Astrocyte (in vitro differentiated cells and primary cell): Measurements from ENCODE around the gene SLC44A5. TPM values are rescaled to one million over a fixed set of nuclear protein-coding genes. Genes with fewer than 3 reads are reported as not detected.

Source experiments
- DNase-seq: peaks from one replicate; pipeline ENCODE4 v3.0.0-alpha.2; 2010; ENCODE audit warnings: low read depth
- FAIRE-seq: peaks from 2 replicates; lab custom pipeline; 2011; peaks lifted over from hg19 to GRCh38; lab: Jason Lieb, UNC
- H2AFZ ChIP-seq: 2 replicates; pipeline ENCODE4 v1.6.0; 2012; ENCODE audit warnings: low read depth, low read length, inconsistent platforms
- H3K27ac ChIP-seq: 2 replicates; pipeline ENCODE4 v1.5.1; 2011; ENCODE audit warnings: low read depth, low read length, inconsistent platforms
- H3K27me3 ChIP-seq: 2 replicates; pipeline ENCODE4 v1.6.0; 2011; ENCODE audit warnings: low read length, inconsistent platforms; ENCODE audit not compliant: insufficient read depth
- H3K36me3 ChIP-seq: 2 replicates; pipeline ENCODE4 v1.5.1; 2011; ENCODE audit warnings: low read length, inconsistent platforms; ENCODE audit not compliant: insufficient read depth
- H3K4me1 ChIP-seq: 2 replicates; pipeline ENCODE4 v1.5.1; 2011; ENCODE audit warnings: low read length, inconsistent platforms; ENCODE audit not compliant: insufficient read depth
- H3K4me2 ChIP-seq: 2 replicates; pipeline ENCODE4 v1.6.0; 2012; ENCODE audit warnings: low read length, inconsistent platforms
- H3K4me3 ChIP-seq: 2 replicates; pipeline ENCODE4 v1.5.1; 2011; ENCODE audit warnings: low read depth, mild to moderate bottlenecking, low read length, inconsistent platforms; ENCODE audit not compliant: insufficient read depth
- H3K79me2 ChIP-seq: 2 replicates; pipeline ENCODE4 v1.6.0; 2012; ENCODE audit warnings: mild to moderate bottlenecking, low read length, inconsistent platforms; ENCODE audit not compliant: insufficient read depth
- H3K9ac ChIP-seq: 2 replicates; pipeline ENCODE4 v1.6.0; 2012; ENCODE audit warnings: mild to moderate bottlenecking, low read length, inconsistent platforms
- H3K9me3 ChIP-seq: 2 replicates; pipeline ENCODE4 v1.5.1; 2012; ENCODE audit warnings: low read depth, mild to moderate bottlenecking, low read length, inconsistent platforms; ENCODE audit not compliant: insufficient read depth
- H4K20me1 ChIP-seq: 2 replicates; pipeline ENCODE4 v1.6.0; 2012; ENCODE audit warnings: low read length, inconsistent platforms; ENCODE audit not compliant: insufficient read depth
- H3K27ac Mint-ChIP-seq: one replicate; pipeline ENCODE4 v1.8.0; 2021; ENCODE audit warnings: mild to moderate bottlenecking, mixed read lengths; ENCODE audit not compliant: unreplicated experiment
- H3K27me3 Mint-ChIP-seq: one replicate; pipeline ENCODE4 v1.8.0; 2021; ENCODE audit warnings: low read depth, mixed read lengths; ENCODE audit not compliant: unreplicated experiment
- H3K36me3 Mint-ChIP-seq: one replicate; pipeline ENCODE4 v1.8.0; 2021; ENCODE audit warnings: low read depth, mixed read lengths; ENCODE audit not compliant: unreplicated experiment
- H3K4me1 Mint-ChIP-seq: one replicate; pipeline ENCODE4 v1.8.0; 2021; ENCODE audit warnings: low read depth, mixed read lengths; ENCODE audit not compliant: unreplicated experiment
- H3K4me3 Mint-ChIP-seq: one replicate; pipeline ENCODE4 v1.8.0; 2021; ENCODE audit warnings: mild to moderate bottlenecking, moderate library complexity, mixed read lengths; ENCODE audit not compliant: unreplicated experiment
- H3K9me3 Mint-ChIP-seq: one replicate; pipeline ENCODE4 v1.8.0; 2021; ENCODE audit warnings: mild to moderate bottlenecking, mixed read lengths; ENCODE audit not compliant: unreplicated experiment
- CTCF ChIP-seq: IDR thresholded peaks from 2 replicates; pipeline ENCODE4 v1.5.1; 2011; ENCODE audit warnings: low read depth, mild to moderate bottlenecking, inconsistent platforms, low read length, moderate library complexity; ENCODE audit not compliant: insufficient read depth
- EZH2 ChIP-seq: IDR thresholded peaks from 2 replicates; pipeline ENCODE4 v1.6.1; 2012; ENCODE audit warnings: mild to moderate bottlenecking, low read length, inconsistent platforms; ENCODE audit not compliant: insufficient read depth
- total RNA-seq: library from RNA; stranded (reverse); gene quantifications from 2 replicates; pipeline ENCODE4 v1.2.1, GENCODE V29; 2021

The SLC44A5 gene
- total RNA-seq, 1 donor from 2014 or later, result 2.2 TPM

- no peaks in the 10 kb centered on the region for H3K79me2 ChIP-seq
- H3K27me3 Mint-ChIP-seq, result no peaks in the 10 kb centered on the region
- FAIRE-seq (no peak), DNase-seq (no peak)
- no peak overlapping the region for H3K9ac ChIP-seq
- H3K36me3 ChIP-seq, result no peaks in the 10 kb centered on the region
- H3K27ac ChIP-seq, result no peak overlapping the region
- no peak for TF ChIP-seq CTCF
- no peak for TF ChIP-seq EZH2
- no peaks in the 10 kb centered on the region for H3K9me3 ChIP-seq
- no peaks in the 10 kb centered on the region for H3K36me3 Mint-ChIP-seq
- no peak overlapping the region for H3K4me3 ChIP-seq
- H3K4me1 ChIP-seq, result no peaks in the 10 kb centered on the region
- no peaks in the 10 kb centered on the region for H3K27me3 ChIP-seq
- H3K4me1 Mint-ChIP-seq, result peaks cover 7% of the 10 kb centered on the region
- no peak overlapping the region for H3K4me2 ChIP-seq
- no peak overlapping the region for H3K27ac Mint-ChIP-seq
- H3K4me3 Mint-ChIP-seq, result no peak overlapping the region
- H2AFZ ChIP-seq, result no peak overlapping the region
- H3K9me3 Mint-ChIP-seq, result no peaks in the 10 kb centered on the region
- H4K20me1 ChIP-seq, result no peaks in the 10 kb centered on the region
Observed at GRCh38 chr1:75472089-75472970, 138.6 kb downstream of the SLC44A5 start.

- DNase-seq, result no peak
- H3K9me3 ChIP-seq, result no peaks in the 10 kb centered on the region
- TF ChIP-seq EZH2 (no peak), CTCF (no peak)
- H3K79me2 ChIP-seq, result no peaks in the 10 kb centered on the region
- Mint-ChIP-seq H3K4me1 (peaks cover 7% of the 10 kb centered on the region), H3K9me3 (no peaks in the 10 kb centered on the region), H3K36me3 (no peaks in the 10 kb centered on the region), H3K27me3 (no peaks in the 10 kb centered on the region), H3K27ac (no peak overlapping the region), H3K4me3 (no peak overlapping the region)
- no peaks in the 10 kb centered on the region for H4K20me1 ChIP-seq
- no peak overlapping the region for H3K4me2 ChIP-seq
- no peak for FAIRE-seq
- H3K36me3 ChIP-seq, result no peaks in the 10 kb centered on the region
- no peaks in the 10 kb centered on the region for H3K27me3 ChIP-seq
- no peak overlapping the region for H3K4me3 ChIP-seq
- H3K4me1 ChIP-seq, result no peaks in the 10 kb centered on the region
- no peak overlapping the region for H3K27ac ChIP-seq
- no peak overlapping the region for H2AFZ ChIP-seq
- H3K9ac ChIP-seq, result no peak overlapping the region
Observed at GRCh38 chr1:75471252-75471651, 139.7 kb downstream of the SLC44A5 start.

- H3K9ac ChIP-seq, result no peak overlapping the region
- Mint-ChIP-seq H3K4me1 (peaks cover 7% of the 10 kb centered on the region), H3K9me3 (no peaks in the 10 kb centered on the region), H3K4me3 (no peak overlapping the region), H3K36me3 (no peaks in the 10 kb centered on the region), H3K27me3 (no peaks in the 10 kb centered on the region), H3K27ac (no peak overlapping the region)
- no peaks in the 10 kb centered on the region for H3K4me1 ChIP-seq
- H3K4me3 ChIP-seq, result no peak overlapping the region
- no peaks in the 10 kb centered on the region for H3K36me3 ChIP-seq
- H3K4me2 ChIP-seq, result no peak overlapping the region
- no peak for TF ChIP-seq EZH2
- no peak for TF ChIP-seq CTCF
- H3K9me3 ChIP-seq, result no peaks in the 10 kb centered on the region
- H3K27me3 ChIP-seq, result no peaks in the 10 kb centered on the region
- H3K79me2 ChIP-seq, result no peaks in the 10 kb centered on the region
- H4K20me1 ChIP-seq, result no peaks in the 10 kb centered on the region
- DNase-seq (no peak), FAIRE-seq (no peak)
- H3K27ac ChIP-seq, result no peak overlapping the region
- H2AFZ ChIP-seq, result no peak overlapping the region
Observed at GRCh38 chr1:75470448-75470847, 140.5 kb downstream of the SLC44A5 start.
